H1 (cell line): ENCODE results near the gene PLAA. TPM values are rescaled to one million over a fixed set of nuclear protein-coding genes. Genes with fewer than 3 reads are reported as not detected.

Experiments
- BCL11A ChIP-seq, 2 experiments: IDR thresholded peaks; one replicate each; pipeline ENCODE4 v1.6.1; 2011; ENCODE audit warnings: low read depth in 2 of 2, low read length in 2 of 2, mild to moderate bottlenecking in 2 of 2
- FOSL1 ChIP-seq: IDR thresholded peaks from 2 replicates; pipeline ENCODE4 v1.6.1; 2011; ENCODE audit warnings: mild to moderate bottlenecking, low read depth, low read length, moderate library complexity; ENCODE audit not compliant: insufficient read depth
- NRF1 ChIP-seq: IDR thresholded peaks from 2 replicates; pipeline ENCODE4 v1.6.1; 2011; ENCODE audit warnings: mild to moderate bottlenecking, low read depth, low read length, improper control_type of control experiment
- RFX5 ChIP-seq: IDR thresholded peaks from 2 replicates; pipeline ENCODE4 v1.6.1; 2011; ENCODE audit warnings: low read depth, low read length, improper control_type of control experiment, borderline replicate concordance
- SUZ12 ChIP-seq: fragments of 200-600 bp; sonication (generic); IDR thresholded peaks from 2 replicates; pipeline ENCODE4 v1.6.1; 2012; ENCODE audit warnings: mild to moderate bottlenecking, inconsistent platforms, low read length, moderate library complexity, mixed read lengths
- TAF7 ChIP-seq: optimal IDR thresholded peaks from 2 replicates; pipeline ENCODE3; 2011; ENCODE audit warnings: low read depth, mild to moderate bottlenecking, inconsistent platforms, low read length, moderate library complexity, borderline replicate concordance
- polyA plus RNA-seq, 7 experiments: library from polyadenylated mRNA; depleted of rRNA in 3 of 7; stranded (reverse) in 5 of 7; unstranded in 2 of 7; fragments of >200 nt in 5 of 7; fragments of 200-250 nt in 2 of 7; gene quantifications; 1 replicate in 5 of 7; 2 replicates in 1 of 7; 4 replicates in 1 of 7; pipeline versions ENCODE4 v1.2.1 to v1.2.3, GENCODE V29; 2011 to 2013; ENCODE audit warnings: missing spikeins in 2 of 7, mixed read lengths in 2 of 7
- total RNA-seq: library from RNA; stranded (reverse); fragmentation: NEBNext Ultra II Directional; extraction: Animal tissue kit (Norgen Biotek cat#: 25700); gene quantifications from 2 replicates; pipeline ENCODE4 v1.2.1, GENCODE V29; 2021

Gene PLAA
- total and polyA plus RNA-seq, 2 of the 8 experiments (the other 6 are each of a cell fraction or from before 2014, with no cell fraction given) = 19.2 to 64.2 TPM

DNA sequence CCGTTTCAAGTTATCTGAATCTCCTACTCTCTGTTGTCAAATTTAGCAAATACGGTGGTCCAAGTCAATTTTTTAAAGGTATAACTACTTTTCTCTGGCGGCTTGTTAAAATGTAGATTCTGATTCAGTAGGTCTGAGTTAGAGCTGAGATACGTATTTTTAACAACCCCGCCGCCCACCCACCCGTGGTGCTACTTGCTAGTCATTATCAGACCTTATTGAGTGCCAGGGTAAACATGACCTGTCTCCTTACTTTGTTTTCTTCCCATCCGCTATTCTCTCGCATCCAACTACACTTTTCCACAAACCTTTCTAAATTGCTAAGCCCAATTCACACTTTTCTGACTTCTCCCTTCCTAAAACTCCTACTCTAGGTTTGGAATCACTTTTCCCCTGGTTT, 694 bp upstream of the PLAA start (continued):
- no peak for TF ChIP-seq SUZ12
- no peak for TF ChIP-seq BCL11A (IDR thresholded peaks at IDR 0.05; ENCODE audit: low read depth in 2 of 2, low read length in 2 of 2)
- TF ChIP-seq TAF7 = no peak
- no peak for TF ChIP-seq NRF1
- no peak for TF ChIP-seq FOSL1
- TF ChIP-seq RFX5 = no peak
